Lower leg skin (tissue), 3 donors: ENCODE data around the gene BRICD5.

Experiments used
- POLR2A ChIP-seq, 2 donors: fragments of 450-650 bp; IDR thresholded peaks; one replicate each; pipeline ENCODE4 v1.6.1; 2016 to 2017; ENCODE audit warnings: antibody characterized with exemption in 2 of 2, mild to moderate bottlenecking in 1 of 2, moderate library complexity in 1 of 2
- TF ChIP-seq, protein P1 (sequence below), 3 donors: fragments of 450-650 bp; IDR thresholded peaks; one replicate each; pipeline ENCODE4 v1.5.1; 2016; ENCODE audit warnings: antibody characterized with exemption in 3 of 3, mild to moderate bottlenecking in 3 of 3, moderate library complexity in 2 of 3

DNA sequence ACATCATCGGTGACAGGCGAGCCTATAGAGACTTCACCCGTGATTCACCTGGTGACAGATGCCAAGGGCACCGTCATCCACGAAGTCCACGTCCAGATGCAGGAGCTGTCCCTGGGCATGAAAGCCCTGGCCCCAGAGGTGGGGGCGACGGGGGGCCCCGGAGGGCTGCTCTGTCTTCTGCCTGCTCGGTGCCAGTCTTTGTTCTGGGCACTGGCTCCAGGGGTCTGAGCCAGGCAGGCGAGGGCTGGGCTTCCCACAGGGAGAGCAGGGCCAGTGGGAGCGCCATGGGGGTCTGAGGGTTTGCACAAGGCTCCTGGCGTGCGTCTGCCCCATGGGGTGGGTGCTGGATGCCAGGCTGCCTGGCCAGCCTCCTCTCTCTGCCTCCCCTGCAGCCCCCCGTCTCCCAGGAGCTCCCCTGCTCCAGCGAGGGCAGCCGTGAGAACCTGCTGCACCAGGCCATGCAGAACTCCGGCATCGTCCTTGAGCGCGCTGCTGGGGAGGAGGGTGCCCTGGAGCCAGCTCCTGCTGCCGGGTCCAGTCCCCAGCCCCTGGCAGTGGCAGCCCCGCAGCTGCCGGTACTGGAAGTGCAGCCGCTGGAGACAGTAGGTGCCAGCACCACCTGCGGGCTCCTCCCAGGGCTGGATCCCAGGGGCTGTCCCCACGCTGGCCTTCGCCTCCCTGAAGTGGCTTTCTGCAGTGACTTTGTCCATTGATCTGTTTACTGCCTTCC lies 22.5 kb upstream of the BRICD5 start:
- TF ChIP-seq, protein P1, sequence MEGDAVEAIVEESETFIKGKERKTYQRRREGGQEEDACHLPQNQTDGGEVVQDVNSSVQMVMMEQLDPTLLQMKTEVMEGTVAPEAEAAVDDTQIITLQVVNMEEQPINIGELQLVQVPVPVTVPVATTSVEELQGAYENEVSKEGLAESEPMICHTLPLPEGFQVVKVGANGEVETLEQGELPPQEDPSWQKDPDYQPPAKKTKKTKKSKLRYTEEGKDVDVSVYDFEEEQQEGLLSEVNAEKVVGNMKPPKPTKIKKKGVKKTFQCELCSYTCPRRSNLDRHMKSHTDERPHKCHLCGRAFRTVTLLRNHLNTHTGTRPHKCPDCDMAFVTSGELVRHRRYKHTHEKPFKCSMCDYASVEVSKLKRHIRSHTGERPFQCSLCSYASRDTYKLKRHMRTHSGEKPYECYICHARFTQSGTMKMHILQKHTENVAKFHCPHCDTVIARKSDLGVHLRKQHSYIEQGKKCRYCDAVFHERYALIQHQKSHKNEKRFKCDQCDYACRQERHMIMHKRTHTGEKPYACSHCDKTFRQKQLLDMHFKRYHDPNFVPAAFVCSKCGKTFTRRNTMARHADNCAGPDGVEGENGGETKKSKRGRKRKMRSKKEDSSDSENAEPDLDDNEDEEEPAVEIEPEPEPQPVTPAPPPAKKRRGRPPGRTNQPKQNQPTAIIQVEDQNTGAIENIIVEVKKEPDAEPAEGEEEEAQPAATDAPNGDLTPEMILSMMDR (IDR thresholded peaks at IDR 0.05): no peak
- no peak for TF ChIP-seq POLR2A (IDR thresholded peaks at IDR 0.05)
